A549 (cell line): ENCODE results near the gene WEE2. TPM values are rescaled to one million over a fixed set of nuclear protein-coding genes. Genes with fewer than 3 reads are reported as not detected.
A peak's percentile ranks its signal among the peaks of the same experiment; 100 is the strongest.

Experiments
- ATAC-seq, 2 experiments: fragments of 200-7000 bp in 1 of 2; fragments of >200 bp in 1 of 2; cut with Nextera tagmentation in 1 of 2; cut with Tn5 transposase in 1 of 2; 3 replicates each; pipeline versions ENCODE4 v1.8.0 to v1.9.1; 2018 to 2020; ENCODE audit warnings: mild to moderate bottlenecking in 1 of 2, moderate library complexity in 1 of 2
- CTCF ChIA-PET: fragments of 300-600 bp; sonication (Branson Sonifier 250); formaldehyde crosslinking; extraction: SDS; loops from one replicate; lab custom pipeline; 2021; ENCODE audit warnings: antibody characterized with exemption, inconsistent platforms; lab: Yijun Ruan, JAX
- POLR2A ChIA-PET: fragments of 350-600 bp; formaldehyde crosslinking; extraction: SDS; loops from one replicate; lab custom pipeline; 2021; ENCODE audit warnings: antibody characterized with exemption, inconsistent platforms; lab: Yijun Ruan, JAX
- DNase-seq, 2 experiments: peaks; one replicate each; pipeline versions ENCODE4 v3.0.0 to v3.0.0-alpha.2; 2011 to 2016; ENCODE audit warnings: low read depth in 1 of 2, low spot score in 1 of 2
- FAIRE-seq: peaks from 2 replicates; lab custom pipeline; 2011; peaks lifted over from hg19 to GRCh38; lab: Jason Lieb, UNC
- H3K27ac ChIP-seq, 2 experiments: fragments of >200 bp; sonication (Bioruptor Twin); formaldehyde crosslinking; 3 replicates each; pipeline ENCODE4 v1.5.1; 2016 to 2017
- H3K4me1 ChIP-seq: fragments of >200 bp; sonication (Bioruptor Twin); formaldehyde crosslinking; 3 replicates; pipeline ENCODE4 v1.6.1; 2016
- H3K4me2 ChIP-seq: fragments of >200 bp; sonication (Bioruptor Twin); formaldehyde crosslinking; 3 replicates; pipeline ENCODE4 v1.6.1; 2016
- H3K4me3 ChIP-seq: fragments of >200 bp; sonication (Bioruptor Twin); formaldehyde crosslinking; 3 replicates; pipeline ENCODE4 v1.5.1; 2016
- H3K9me3 ChIP-seq: fragments of >200 bp; sonication (Bioruptor Twin); formaldehyde crosslinking; 3 replicates; pipeline ENCODE4 v1.6.1; 2016
- ATOH8 ChIP-seq: fragments of 250-450 bp; sonication (Bioruptor Pico); IDR thresholded peaks from 2 replicates; pipeline ENCODE4 v1.5.0; 2020; ENCODE audit warnings: low read depth, mild to moderate bottlenecking, moderate library complexity
- CBX2 ChIP-seq: fragments of 200-600 bp; sonication (generic); IDR thresholded peaks from 2 replicates; pipeline ENCODE4 v1.6.1; 2016; ENCODE audit warnings: low read depth, mild to moderate bottlenecking, borderline replicate concordance
- FOSL2 ChIP-seq, 2 experiments: fragments of 450-650 bp in 1 of 2; fragments of >200 bp in 1 of 2; sonication (Bioruptor Twin) in 1 of 2; formaldehyde crosslinking; IDR thresholded peaks; 2 replicates each; pipeline versions ENCODE4 v1.5.0 to v1.6.1; 2016 to 2020; ENCODE audit warnings: mild to moderate bottlenecking in 1 of 2, moderate library complexity in 1 of 2
- HEYL ChIP-seq: fragments of 250-450 bp; sonication (Bioruptor Pico); IDR thresholded peaks from 2 replicates; pipeline ENCODE4 v1.8.0; 2021; ENCODE audit warnings: mild to moderate bottlenecking, moderate library complexity
- JUN ChIP-seq, 2 experiments: fragments of >200 bp; sonication (Bioruptor Twin); formaldehyde crosslinking; IDR thresholded peaks; 2 replicates in 1 of 2; 3 replicates in 1 of 2; pipeline ENCODE4 v1.6.1; 2016 to 2017
- JUNB ChIP-seq: fragments of >200 bp; sonication (Bioruptor Twin); formaldehyde crosslinking; IDR thresholded peaks from 2 replicates; pipeline ENCODE4 v1.6.1; 2016
- MAFK ChIP-seq: fragments of 450-650 bp; IDR thresholded peaks from 2 replicates; pipeline ENCODE4 v1.6.1; 2014; ENCODE audit not compliant: partially characterized antibody
- MAZ ChIP-seq: fragments of 150-350 bp; IDR thresholded peaks from 2 replicates; pipeline ENCODE4 v1.6.1; 2014; ENCODE audit warnings: antibody characterized with exemption, low read depth, low read length, borderline replicate concordance
- NFE2L2 ChIP-seq: fragments of 150-350 bp; conservative IDR thresholded peaks from 2 replicates; pipeline ENCODE4 v1.6.1; 2014; ENCODE audit warnings: low read length
- NR3C1 ChIP-seq: fragments of >200 bp; sonication (Bioruptor Twin); formaldehyde crosslinking; IDR thresholded peaks from 3 replicates; pipeline ENCODE4 v1.6.1; 2017
- PHF8 ChIP-seq: fragments of 200-600 bp; sonication (generic); IDR thresholded peaks from 2 replicates; pipeline ENCODE4 v1.6.1; 2016; ENCODE audit warnings: low read depth, mild to moderate bottlenecking, antibody characterized with exemption, moderate library complexity, borderline replicate concordance
- RAD21 ChIP-seq, 2 experiments: fragments of >200 bp in 1 of 2; sonication (Bioruptor Twin) in 1 of 2; formaldehyde crosslinking in 1 of 2; IDR thresholded peaks in 1 of 2; conservative IDR thresholded peaks in 1 of 2; 2 replicates in 1 of 2; 3 replicates in 1 of 2; pipeline ENCODE4 v1.6.1; 2012 to 2018; ENCODE audit warnings: inconsistent platforms in 1 of 2
- SREBF2 ChIP-seq: fragments of 450-650 bp; IDR thresholded peaks from 2 replicates; pipeline ENCODE4 v1.6.1; 2014; ENCODE audit warnings: mild to moderate bottlenecking, moderate library complexity
- TP53 ChIP-seq: fragments of 250-450 bp; sonication (Bioruptor Pico); IDR thresholded peaks from 2 replicates; pipeline ENCODE4 v1.5.0; 2021; ENCODE audit warnings: mild to moderate bottlenecking, moderate library complexity
- ZNF302 ChIP-seq: fragments of 250-450 bp; sonication (Bioruptor Pico); IDR thresholded peaks from 2 replicates; pipeline ENCODE4 v1.9.0; 2021; ENCODE audit warnings: inconsistent platforms, mild to moderate bottlenecking, moderate library complexity
- WGBS: methylation state at CpG from one replicate; pipeline ENCODE4 v1.1.6; 2017; ENCODE audit errors: missing lambda C conversion rate; 5-methylcytosine and 5-hydroxymethylcytosine counted together
- polyA plus RNA-seq, 4 experiments: library from polyadenylated mRNA; depleted of rRNA in 3 of 4; stranded (reverse); fragments of >200 nt; fragmentation: RNase III in 1 of 4; extraction: RNeasy Plus Mini Kit Qiagen cat#74134 plus additional on column Dnase treatment in 1 of 4; gene quantifications; 2 replicates in 3 of 4; 3 replicates in 1 of 4; pipeline ENCODE4 v1.2.3, GENCODE V29; 2011 to 2017

Gene WEE2
- polyA plus RNA-seq, 2 of the 4 experiments (the other 2 are of a cell fraction) = not detected

- TF ChIP-seq ZNF302 (CRISPR knock-in tag) (no peak), NFE2L2 (no peak), MAFK (no peak), MAZ (no peak), TP53 (CRISPR knock-in tag) (no peak), PHF8 (no peak)
Observed at GRCh38 chr7:141699860-141700259, 8.3 kb upstream of the WEE2 start (continued).

GRCh38 chr7:141700296-141700847, 7.8 kb upstream of the WEE2 start:
- ChIA-PET CTCF (interaction anchor here (1.3 to 2.2 kb wide), 2 partner anchors 38 to 86 kb away, joined by 3 to 21 read pairs; partner anchors contain the start of gene SSBP1), POLR2A (no interaction called here)
- Histone ChIP-seq H3K9me3 (no peaks in the 10 kb centered on the region), H3K27ac (peak overlapping the region in 1 of 2 experiments; percentile 95; a peak in 3 of 6 replicates), H3K4me1 (peaks cover 81% of the 10 kb centered on the region), H3K4me3 (peak overlapping the region; percentile 85), H3K4me2 (peak overlapping the region; percentile 88)
- TF ChIP-seq HEYL = no peak
- no peak for TF ChIP-seq CBX2
- TF ChIP-seq NR3C1 = no peak
- no peak for TF ChIP-seq ATOH8
- no peak for TF ChIP-seq TP53 (CRISPR knock-in tag)
- TF ChIP-seq ZNF302 (CRISPR knock-in tag) = no peak
- TF ChIP-seq SREBF2 = no peak
- TF ChIP-seq FOSL2 (IDR thresholded peaks at IDR 0.05) = no peak
- no peak for TF ChIP-seq FOSL2 (CRISPR knock-in tag; IDR thresholded peaks at IDR 0.05)
- ATAC-seq (no peak), FAIRE-seq (no peak), DNase-seq (no peak)
- 82% methylated on average over 5 of the region's 5 CpGs for WGBS

DNA sequence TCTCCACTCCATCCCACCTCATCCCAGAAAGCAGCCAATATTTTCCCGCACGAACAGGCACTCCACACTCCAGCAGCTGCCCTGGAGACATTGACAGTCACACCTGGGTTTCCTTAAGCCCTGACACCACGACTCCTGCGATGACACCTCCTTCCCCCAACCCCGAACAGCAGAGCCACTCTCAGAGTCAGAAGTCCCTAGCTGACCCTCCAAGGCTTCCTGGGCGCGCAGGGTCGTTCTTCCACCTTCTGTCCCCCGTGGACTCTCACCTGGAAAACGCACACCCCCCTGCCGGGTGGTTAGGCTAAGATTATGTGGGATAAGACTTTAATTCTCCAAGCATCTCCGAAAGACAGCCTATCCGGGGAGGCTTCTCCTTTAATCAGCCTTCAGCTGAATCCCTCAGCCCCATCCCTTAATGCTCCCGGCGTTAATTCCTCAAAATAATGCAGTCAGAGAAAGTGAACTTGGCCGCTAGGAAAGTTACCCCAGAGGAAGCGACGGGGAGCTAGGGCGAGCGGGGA, 7.2 kb upstream of the WEE2 start:
- ChIA-PET CTCF (interaction anchor here (0.6 to 2.2 kb wide), 4 partner anchors 25 to 46 kb away, joined by 3 to 21 read pairs (median 4); partner anchors contain the start of gene SSBP1), POLR2A (interaction anchor here (2.5 kb wide), 1 partner anchor 37 kb away, joined by 16 read pairs; the partner anchor contains the start of gene SSBP1)
- ATAC-seq (peak in 1 of 2 experiments; percentile 39; a peak in 3 of 6 replicates), DNase-seq (no peak), FAIRE-seq (no peak)
- Histone ChIP-seq H3K4me1 (peaks cover 79% of the 10 kb centered on the region), H3K9me3 (no peaks in the 10 kb centered on the region), H3K4me2 (peak overlapping the region; percentile 88), H3K4me3 (peak overlapping the region; percentile 85), H3K27ac (peak overlapping the region; percentile 85 to 95)
- TF ChIP-seq JUNB = no peak
- no peak for TF ChIP-seq RAD21 (conservative IDR thresholded peaks at IDR 0.05 in 1 of 2, IDR thresholded peaks at IDR 0.05 in 1 of 2)
- WGBS = 37% methylated on average over 20 of the region's 20 CpGs

- POLR2A ChIA-PET = interaction anchor here (2.5 kb wide), 1 partner anchor 36 kb away, joined by 16 read pairs; the partner anchor contains the start of gene SSBP1
- FAIRE-seq = no peak
- H3K4me3 ChIP-seq = peak overlapping the region; percentile 85
- DNase-seq = peak in 1 of 2 experiments; percentile 35
- 0% methylated on average over 7 of the region's 59 CpGs for WGBS
- H3K9me3 ChIP-seq = no peaks in the 10 kb centered on the region
- peak; percentile 75 for ATAC-seq
- peak overlapping the region; percentile 85 to 95 for H3K27ac ChIP-seq
- peak overlapping the region; percentile 88 for H3K4me2 ChIP-seq
- CTCF ChIA-PET = interaction anchor here (0.6 to 2.2 kb wide), 7 partner anchors 16 to 84 kb away, joined by 3 to 21 read pairs (median 3); partner anchors contain the start of gene SSBP1
- no peak for TF ChIP-seq TP53 (CRISPR knock-in tag)
- 0 out of 5 replicates have a peak, but pooled peaks of 1 of the 2 experiments have one; percentile 53 for TF ChIP-seq JUN (IDR thresholded peaks at IDR 0.05)
- TF ChIP-seq, all 56 proteins: peak for 1
- H3K4me1 ChIP-seq = peaks cover 72% of the 10 kb centered on the region
Observed at GRCh38 chr7:141701489-141702046, 6.6 kb upstream of the WEE2 start.
